Umbilical cord (tissue), 2 donors: ENCODE data around the gene SCLY. TPM values are rescaled to one million over a fixed set of nuclear protein-coding genes. Genes with fewer than 3 reads are reported as not detected.
"Not testable (repeated sequence)": the region's sequence is repeated elsewhere in the genome, so short reads cannot be mapped to it uniquely, and the experiment has no call there.

Experiments
- DNase-seq: peaks from one replicate; pipeline ENCODE4 v3.0.0-alpha.2; 2015; ENCODE audit warnings: low spot score
- total RNA-seq: library from RNA; depleted of rRNA; stranded (reverse); fragments of >200 nt; gene quantifications from one replicate; pipeline ENCODE4 v1.2.3, GENCODE V29; 2014; ENCODE audit warnings: low replicate concordance; ENCODE audit not compliant: insufficient read depth

The SCLY gene
- total RNA-seq = 14.0 TPM

DNA sequence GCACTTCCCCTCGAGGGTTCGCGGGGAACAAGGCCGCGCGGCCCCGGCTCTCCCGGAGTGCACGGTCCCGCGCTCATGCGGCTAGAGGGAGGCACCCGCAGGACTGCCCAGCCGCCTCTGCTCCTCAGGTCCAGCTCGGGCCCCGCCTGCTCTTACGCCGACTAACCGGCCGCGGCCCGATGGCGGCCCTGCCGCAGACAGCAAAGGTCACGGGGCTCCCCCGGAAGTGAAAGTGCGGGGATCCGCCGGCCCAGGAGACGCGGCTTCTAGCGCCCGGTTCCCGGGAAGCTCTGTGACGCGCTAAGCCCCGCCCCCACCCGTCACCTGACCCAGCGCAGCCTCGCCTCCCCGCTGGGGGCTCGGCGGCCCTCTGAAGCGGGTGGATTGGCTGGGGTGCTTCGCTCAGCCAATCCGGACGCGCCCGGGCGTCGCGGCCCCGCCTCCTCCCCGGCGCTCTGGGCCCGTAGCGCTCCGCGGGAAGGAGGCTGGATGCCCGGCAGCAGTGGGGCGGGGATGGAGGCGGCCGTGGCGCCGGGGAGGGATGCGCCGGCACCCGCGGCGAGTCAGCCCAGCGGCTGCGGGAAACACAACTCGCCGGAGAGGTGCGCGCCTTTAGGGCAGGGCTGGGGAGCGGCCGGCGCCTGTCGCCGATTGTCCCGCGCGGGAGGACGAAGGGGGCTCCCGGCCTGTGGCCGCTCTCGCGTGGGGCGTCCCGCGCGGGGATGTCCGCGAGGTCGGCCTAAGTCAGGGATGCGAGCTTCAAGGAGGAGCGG is at the start of gene SCLY:
Gene SCLY, plus strand, starts transcription at position 460 of the 773 bp plus-strand sequence. Its CDS starts 54 bp downstream, at position 514.
- peak; percentile 99 for DNase-seq

DNA sequence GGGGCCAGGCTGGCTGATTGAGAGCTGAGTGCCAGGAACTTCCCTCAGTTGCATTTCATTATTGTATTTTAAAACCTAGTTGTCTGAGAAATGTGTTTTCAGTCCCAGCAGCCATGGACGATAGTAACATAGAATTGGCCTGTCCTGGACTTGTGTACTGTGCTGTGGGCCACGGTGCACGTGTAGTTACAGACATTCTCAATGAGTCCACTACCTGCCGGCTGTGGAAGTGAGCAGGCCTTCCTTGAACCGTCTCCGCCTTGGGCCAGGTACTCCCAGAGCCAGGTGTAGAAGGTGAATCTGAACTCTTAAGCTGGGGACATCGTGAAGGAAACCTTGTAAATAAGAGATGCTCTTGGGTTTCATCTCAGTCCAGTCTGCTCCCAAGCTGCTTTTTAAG is 47.0 kb upstream of the SCLY start:
- no peak for DNase-seq

DNA sequence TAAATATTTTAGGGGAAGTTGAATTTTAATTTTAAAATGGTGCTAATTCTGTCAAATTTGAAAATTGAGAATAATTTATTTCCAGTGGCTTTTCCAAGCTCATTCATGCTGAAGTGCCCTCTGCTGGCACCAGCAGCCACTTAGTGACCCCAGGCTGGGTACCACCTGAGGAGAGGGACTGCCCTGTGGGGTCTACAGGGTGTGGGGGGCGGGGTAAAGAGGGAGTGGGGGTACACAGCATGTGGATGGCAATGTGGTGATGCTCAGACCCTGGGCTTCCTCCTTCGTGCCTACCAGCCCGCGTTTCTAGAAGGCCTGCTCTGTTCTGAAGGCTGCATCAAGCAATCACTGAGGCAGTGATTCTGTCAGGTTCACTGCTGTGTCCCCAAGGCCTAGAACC is 45.1 kb upstream of the SCLY start:
- DNase-seq = no peak

GRCh38 chr2:238016526-238016925 is 44.3 kb upstream of the SCLY start:
- DNase-seq = no peak

DNA sequence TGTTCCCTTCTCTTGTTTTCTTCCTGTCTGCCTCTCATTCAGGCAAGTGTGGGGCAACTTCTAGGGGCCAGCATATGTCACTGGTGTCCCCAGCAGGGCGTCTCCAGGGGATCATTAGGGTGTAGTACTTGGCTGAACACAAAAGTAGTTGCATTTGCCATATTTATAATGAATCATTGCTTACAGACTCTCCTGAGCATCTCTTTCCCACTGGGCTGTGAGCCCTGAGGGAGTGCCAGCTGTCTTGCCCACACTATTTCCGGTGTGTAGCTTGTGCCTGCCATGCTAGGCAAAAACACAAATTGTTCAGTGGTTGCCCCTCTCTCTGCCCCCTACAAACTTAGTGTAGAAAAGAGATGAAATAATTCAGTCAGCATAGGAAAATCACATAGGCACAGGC is 40.8 kb upstream of the SCLY start:
- no peak for DNase-seq

DNA sequence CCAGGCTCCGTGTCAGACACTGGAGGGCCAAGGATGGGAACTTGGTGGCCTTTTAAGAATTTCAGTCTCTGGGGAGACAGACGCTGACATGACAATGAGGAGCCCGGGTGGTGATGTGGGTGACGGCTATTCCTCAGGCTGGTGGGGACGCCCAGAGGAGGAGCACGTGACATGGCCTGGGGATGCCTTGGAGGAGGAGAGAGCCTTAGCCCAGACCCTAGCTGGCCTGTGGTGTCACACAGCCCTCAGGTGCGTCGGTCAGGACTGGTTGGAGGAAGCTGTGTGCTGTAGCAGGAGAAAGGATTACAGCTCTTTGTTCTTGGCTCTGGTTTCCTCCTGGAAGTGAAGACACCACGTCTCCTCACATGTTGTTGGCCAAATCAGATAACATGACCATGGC is 40.0 kb upstream of the SCLY start:
- DNase-seq = no peak

DNA sequence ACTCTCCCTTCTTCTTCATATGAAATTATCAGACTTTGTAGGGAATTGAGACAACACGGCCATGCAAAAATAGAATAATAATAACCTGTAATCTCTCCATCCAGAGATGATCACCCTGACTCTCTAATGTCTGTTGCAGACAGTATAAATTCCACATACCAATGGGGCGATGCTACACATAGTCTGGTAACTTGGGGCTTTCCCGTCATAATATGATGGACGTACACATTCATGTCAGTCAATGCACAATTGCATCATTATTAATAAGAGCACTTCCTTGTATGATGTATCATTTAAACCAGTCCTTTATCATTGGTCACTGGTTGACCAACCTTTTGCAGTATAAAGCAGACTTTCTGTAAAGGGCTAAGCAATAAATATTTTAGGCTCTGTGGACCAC is 39.5 kb upstream of the SCLY start:
- DNase-seq = no peak

- DNase-seq = no peak
Measured at GRCh38 chr2:238022594-238023157, 38.1 kb upstream of the SCLY start.

DNA sequence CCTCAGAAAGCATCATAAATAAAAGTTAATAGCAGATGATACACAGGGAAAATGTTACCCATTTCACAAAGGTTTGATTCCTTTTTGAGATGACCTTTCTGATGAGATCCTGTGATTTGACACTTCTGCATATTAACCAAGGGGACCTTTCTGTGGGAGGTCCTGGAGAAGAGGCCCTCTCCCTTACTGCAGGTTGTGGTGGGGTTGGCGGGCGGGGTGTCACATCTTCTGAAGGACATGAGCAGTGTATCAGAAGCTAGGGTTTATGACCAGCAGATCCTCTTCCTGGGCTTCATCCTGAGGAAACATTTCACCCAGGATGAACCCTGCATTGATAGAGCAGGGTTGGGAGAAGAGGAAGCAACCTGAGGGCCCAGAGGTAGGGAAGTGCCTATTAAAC is 37.2 kb upstream of the SCLY start:
- no peak for DNase-seq

DNA sequence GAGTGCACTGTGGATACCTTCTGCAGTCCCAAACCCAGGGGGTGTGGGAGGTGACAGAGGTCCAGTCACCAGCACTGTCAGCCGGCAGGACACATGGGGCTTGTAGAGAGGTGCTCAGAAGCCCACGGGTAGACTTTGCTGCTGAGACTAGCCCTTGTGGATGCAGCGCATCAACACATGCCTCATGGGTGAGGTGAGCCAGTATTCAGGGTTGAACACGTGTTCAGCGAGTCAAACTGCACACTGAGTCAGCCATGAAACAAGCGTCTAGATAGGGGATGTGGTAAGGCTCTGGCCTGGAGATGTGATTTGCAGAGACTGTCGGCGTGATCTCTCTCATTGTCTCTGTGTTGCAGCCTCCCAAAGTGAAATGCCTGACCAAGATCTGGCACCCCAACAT is 35.8 kb upstream of the SCLY start:
- DNase-seq = no peak

DNA sequence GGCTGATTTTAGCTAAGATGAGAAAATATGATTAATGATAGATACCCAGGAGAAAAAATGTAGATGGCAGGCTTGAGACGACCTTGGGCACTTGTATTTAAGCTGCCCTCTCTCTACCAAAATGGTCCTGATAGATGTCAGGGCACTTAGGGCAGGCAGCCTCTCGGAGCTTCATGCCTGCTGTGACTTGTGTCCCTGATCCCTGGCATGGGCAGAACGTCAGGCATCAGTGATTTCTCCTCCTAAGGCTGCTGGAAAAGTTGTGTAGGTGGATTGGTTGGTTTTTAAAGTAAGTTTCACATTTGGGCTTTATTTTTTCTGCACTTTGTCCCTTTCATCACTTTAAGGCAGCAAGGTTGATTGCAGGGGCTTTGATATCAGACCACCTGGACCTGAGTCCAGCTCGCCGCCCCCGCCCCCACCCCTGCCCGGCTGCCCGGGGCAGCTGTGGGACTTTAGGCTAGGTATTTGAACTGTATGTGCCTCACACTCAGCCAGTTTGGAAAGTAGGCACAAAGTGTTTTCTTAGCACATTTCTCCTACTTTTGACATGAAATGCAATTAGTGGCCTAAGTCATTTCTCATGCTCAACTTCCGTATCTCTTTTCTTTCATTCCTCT is 35.0 kb upstream of the SCLY start:
- DNase-seq = no peak

DNA sequence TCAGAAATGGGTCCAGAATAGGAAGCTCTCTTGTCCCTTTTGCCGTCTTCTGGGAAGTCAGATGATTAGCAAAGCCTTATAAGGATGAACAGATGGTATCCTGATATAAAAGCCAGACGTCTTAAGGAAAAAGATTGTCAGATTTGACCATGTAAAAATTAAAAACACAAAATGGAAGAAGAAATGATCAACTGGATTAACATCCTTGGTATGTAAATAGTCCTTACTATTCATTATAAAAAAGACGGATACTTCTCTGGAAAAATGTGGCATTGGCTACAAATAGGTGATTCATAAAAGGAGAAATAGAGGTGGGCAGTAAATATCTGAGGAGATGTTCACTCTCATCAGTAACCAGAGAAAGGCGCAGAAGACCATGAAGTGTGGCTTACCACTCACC is 33.7 kb upstream of the SCLY start:
- DNase-seq = no peak

GRCh38 chr2:238027591-238028415 is 33.0 kb upstream of the SCLY start:
- DNase-seq = no peak

- no peak for DNase-seq
Measured at GRCh38 chr2:238029853-238030252, 30.9 kb upstream of the SCLY start.

- no peak for DNase-seq
Measured at GRCh38 chr2:238030422-238031155, 30.2 kb upstream of the SCLY start.

GRCh38 chr2:238031751-238032150 is 29.1 kb upstream of the SCLY start:
- peak; percentile 52 for DNase-seq

GRCh38 chr2:238032755-238033337 is 28.0 kb upstream of the SCLY start:
- peak; percentile 6 for DNase-seq

DNA sequence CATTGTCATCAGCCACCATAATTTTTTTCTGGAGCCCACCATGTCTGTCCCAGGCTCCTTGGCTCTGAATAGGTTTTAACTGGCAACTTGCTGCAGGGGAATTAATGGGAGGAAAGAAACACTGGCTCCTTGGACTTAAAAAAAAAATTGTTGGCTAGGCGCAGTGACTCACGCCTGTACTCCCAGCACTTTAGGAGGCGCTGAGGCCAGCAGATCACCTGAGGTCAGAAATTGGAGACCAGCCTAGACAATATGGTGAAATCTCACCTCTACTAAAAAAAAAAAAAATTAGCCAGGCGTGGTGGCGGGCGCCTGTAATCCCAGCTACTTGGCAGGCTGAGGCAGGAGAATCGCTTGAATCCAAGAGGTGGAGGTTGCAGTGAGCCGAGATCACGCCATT is 26.8 kb upstream of the SCLY start:
- DNase-seq = not testable (repeated sequence)

DNA sequence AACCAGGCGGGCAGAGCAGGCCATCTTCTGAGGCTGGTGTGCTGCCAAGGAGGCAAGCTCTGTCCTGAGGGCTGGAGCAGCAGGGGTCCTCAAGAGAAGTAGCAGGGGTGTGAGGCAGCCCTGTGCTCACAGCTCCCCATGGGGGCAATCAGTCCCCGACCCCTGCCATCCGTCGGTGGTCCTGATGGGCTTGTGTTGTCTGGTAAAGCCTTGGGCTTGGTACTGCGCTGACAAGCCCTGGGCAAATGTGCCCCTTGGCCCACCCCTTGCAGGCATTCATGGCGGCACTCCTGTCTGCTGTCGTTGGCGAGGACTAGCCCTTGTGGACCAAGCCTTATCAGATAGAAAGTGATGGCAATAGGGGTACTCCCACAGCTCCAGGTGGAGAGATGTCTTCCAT is 22.6 kb upstream of the SCLY start:
- DNase-seq = no peak

DNA sequence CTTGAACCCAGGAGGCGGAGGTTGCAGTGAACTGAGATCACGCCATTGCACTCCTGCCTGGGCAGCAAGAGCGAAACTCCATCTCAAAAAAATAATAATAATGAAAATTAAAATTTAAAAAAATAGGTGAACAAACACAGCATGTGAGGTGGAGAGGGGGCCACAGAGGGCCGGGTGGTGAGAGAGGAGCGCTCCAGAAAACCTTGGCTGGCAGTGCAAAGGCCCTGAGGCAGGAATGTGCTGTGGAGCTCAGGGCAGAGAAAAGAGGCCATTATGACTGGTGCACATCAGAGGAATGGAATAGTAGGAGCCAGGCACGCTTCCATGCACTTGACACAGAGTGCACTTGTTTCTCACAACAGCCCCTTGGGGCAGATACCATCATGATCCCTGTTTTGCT is 21.6 kb upstream of the SCLY start:
- no peak for DNase-seq

DNA sequence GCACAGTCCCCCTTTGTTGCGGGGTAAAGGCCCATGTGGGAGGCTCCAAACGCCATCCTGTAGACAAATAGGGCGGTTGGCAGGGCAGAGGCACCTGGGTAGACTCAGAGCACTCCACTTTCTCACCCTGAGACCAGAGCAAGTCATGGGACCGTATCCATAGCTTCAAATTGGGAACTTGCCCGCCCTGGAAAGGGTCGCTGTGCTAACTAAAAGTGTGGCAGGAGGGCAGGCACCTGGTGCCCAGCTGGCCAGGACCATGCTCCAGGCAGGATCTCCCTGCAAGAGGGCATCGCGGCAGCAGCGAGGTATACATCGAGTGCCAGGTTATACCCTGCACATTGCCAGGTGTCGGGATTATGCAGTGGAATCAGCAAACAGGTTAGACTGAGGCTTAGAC is 20.8 kb upstream of the SCLY start:
- DNase-seq = no peak
